A549 (cell line): ENCODE results near the gene HEXD. TPM values are rescaled to one million over a fixed set of nuclear protein-coding genes. Genes with fewer than 3 reads are reported as not detected.

ENCODE experiments used
- ATAC-seq, 2 experiments: fragments of 200-7000 bp in 1 of 2; fragments of >200 bp in 1 of 2; cut with Nextera tagmentation in 1 of 2; cut with Tn5 transposase in 1 of 2; 3 replicates each; pipeline versions ENCODE4 v1.8.0 to v1.9.1; 2018 to 2020; ENCODE audit warnings: mild to moderate bottlenecking in 1 of 2, moderate library complexity in 1 of 2
- CTCF ChIA-PET: fragments of 300-600 bp; sonication (Branson Sonifier 250); formaldehyde crosslinking; extraction: SDS; loops from one replicate; lab custom pipeline; 2021; ENCODE audit warnings: antibody characterized with exemption, inconsistent platforms; lab: Yijun Ruan, JAX
- POLR2A ChIA-PET: fragments of 350-600 bp; formaldehyde crosslinking; extraction: SDS; loops from one replicate; lab custom pipeline; 2021; ENCODE audit warnings: antibody characterized with exemption, inconsistent platforms; lab: Yijun Ruan, JAX
- DNase-seq, 2 experiments: peaks; one replicate each; pipeline versions ENCODE4 v3.0.0 to v3.0.0-alpha.2; 2011 to 2016; ENCODE audit warnings: low read depth in 1 of 2, low spot score in 1 of 2
- FAIRE-seq: peaks from 2 replicates; lab custom pipeline; 2011; peaks lifted over from hg19 to GRCh38; lab: Jason Lieb, UNC
- H3K27ac ChIP-seq, 2 experiments: fragments of >200 bp; sonication (Bioruptor Twin); formaldehyde crosslinking; 3 replicates each; pipeline ENCODE4 v1.5.1; 2016 to 2017
- H3K4me1 ChIP-seq: fragments of >200 bp; sonication (Bioruptor Twin); formaldehyde crosslinking; 3 replicates; pipeline ENCODE4 v1.6.1; 2016
- H3K4me2 ChIP-seq: fragments of >200 bp; sonication (Bioruptor Twin); formaldehyde crosslinking; 3 replicates; pipeline ENCODE4 v1.6.1; 2016
- H3K4me3 ChIP-seq: fragments of >200 bp; sonication (Bioruptor Twin); formaldehyde crosslinking; 3 replicates; pipeline ENCODE4 v1.5.1; 2016
- H3K9me3 ChIP-seq: fragments of >200 bp; sonication (Bioruptor Twin); formaldehyde crosslinking; 3 replicates; pipeline ENCODE4 v1.6.1; 2016
- CEBPB ChIP-seq, 2 experiments: fragments of >200 bp in 1 of 2; sonication (Bioruptor Twin) in 1 of 2; formaldehyde crosslinking in 1 of 2; IDR thresholded peaks; 2 replicates each; pipeline ENCODE4 v1.6.1; 2012 to 2016
- EHF ChIP-seq: fragments of 250-450 bp; sonication (Bioruptor Pico); IDR thresholded peaks from 2 replicates; pipeline ENCODE4 v1.5.0; 2020; ENCODE audit warnings: mild to moderate bottlenecking
- EHMT2 ChIP-seq: fragments of 200-600 bp; sonication (generic); IDR thresholded peaks from 2 replicates; pipeline ENCODE4 v1.6.1; 2016; ENCODE audit warnings: antibody characterized with exemption, low read depth, mild to moderate bottlenecking, moderate library complexity
- HOXA7 ChIP-seq: fragments of 250-450 bp; sonication (Bioruptor Pico); IDR thresholded peaks from 2 replicates; pipeline ENCODE4 v1.5.0; 2020; ENCODE audit warnings: mild to moderate bottlenecking, moderate library complexity
- JUN ChIP-seq, 2 experiments: fragments of >200 bp; sonication (Bioruptor Twin); formaldehyde crosslinking; IDR thresholded peaks; 2 replicates in 1 of 2; 3 replicates in 1 of 2; pipeline ENCODE4 v1.6.1; 2016 to 2017
- KDM1A ChIP-seq: fragments of 200-600 bp; sonication (generic); IDR thresholded peaks from 2 replicates; pipeline ENCODE4 v1.6.1; 2016; ENCODE audit warnings: low read depth, mild to moderate bottlenecking
- KDM5A ChIP-seq: fragments of 200-600 bp; sonication (generic); IDR thresholded peaks from 2 replicates; pipeline ENCODE4 v1.6.1; 2016; ENCODE audit warnings: antibody characterized with exemption, mild to moderate bottlenecking
- MAFK ChIP-seq: fragments of 450-650 bp; IDR thresholded peaks from 2 replicates; pipeline ENCODE4 v1.6.1; 2014; ENCODE audit not compliant: partially characterized antibody
- MYC ChIP-seq: IDR thresholded peaks from 2 replicates; pipeline ENCODE4 v1.6.1; 2012; ENCODE audit warnings: mild to moderate bottlenecking, inconsistent platforms, low read length, improper control_type of control experiment, borderline replicate concordance
- NR3C1 ChIP-seq: fragments of >200 bp; sonication (Bioruptor Twin); formaldehyde crosslinking; IDR thresholded peaks from 3 replicates; pipeline ENCODE4 v1.6.1; 2017
- POLR2AphosphoS2 ChIP-seq: conservative IDR thresholded peaks from 2 replicates; pipeline ENCODE4 v1.6.1; 2012; ENCODE audit warnings: low read length, improper control_type of control experiment, inconsistent platforms
- RAD21 ChIP-seq, 2 experiments: fragments of >200 bp in 1 of 2; sonication (Bioruptor Twin) in 1 of 2; formaldehyde crosslinking in 1 of 2; IDR thresholded peaks in 1 of 2; conservative IDR thresholded peaks in 1 of 2; 2 replicates in 1 of 2; 3 replicates in 1 of 2; pipeline ENCODE4 v1.6.1; 2012 to 2018; ENCODE audit warnings: inconsistent platforms in 1 of 2
- RFX5 ChIP-seq: fragments of 450-650 bp; IDR thresholded peaks from 2 replicates; pipeline ENCODE4 v1.7.1; 2014; ENCODE audit warnings: antibody characterized with exemption, mild to moderate bottlenecking, moderate library complexity
- RNF2 ChIP-seq: fragments of 200-600 bp; sonication (generic); IDR thresholded peaks from 2 replicates; pipeline ENCODE4 v1.6.1; 2016; ENCODE audit warnings: low read depth, mild to moderate bottlenecking, antibody characterized with exemption, moderate library complexity, borderline replicate concordance
- SMC3 ChIP-seq: fragments of >200 bp; sonication (Bioruptor Twin); formaldehyde crosslinking; IDR thresholded peaks from 3 replicates; pipeline ENCODE4 v1.6.1; 2018; ENCODE audit warnings: inconsistent platforms
- WGBS: methylation state at CpG from one replicate; pipeline ENCODE4 v1.1.6; 2017; ENCODE audit errors: missing lambda C conversion rate; 5-methylcytosine and 5-hydroxymethylcytosine counted together
- polyA plus RNA-seq, 4 experiments: library from polyadenylated mRNA; depleted of rRNA in 3 of 4; stranded (reverse); fragments of >200 nt; fragmentation: RNase III in 1 of 4; extraction: RNeasy Plus Mini Kit Qiagen cat#74134 plus additional on column Dnase treatment in 1 of 4; gene quantifications; 2 replicates in 3 of 4; 3 replicates in 1 of 4; pipeline ENCODE4 v1.2.3, GENCODE V29; 2011 to 2017
- TF ChIP-seq, protein P1 (sequence below): fragments of 150-350 bp; IDR thresholded peaks from 2 replicates; pipeline ENCODE4 v1.6.1; 2014; ENCODE audit warnings: low read depth, mild to moderate bottlenecking, low read length
- TF ChIP-seq, protein P2 (sequence below): fragments of 450-650 bp; IDR thresholded peaks from 2 replicates; pipeline ENCODE4 v1.6.1; 2014; ENCODE audit warnings: antibody characterized with exemption
- TF ChIP-seq, protein P3 (sequence below): IDR thresholded peaks from 2 replicates; pipeline ENCODE4 v1.6.1; 2012; ENCODE audit warnings: low read depth, borderline replicate concordance
- TF ChIP-seq, protein P4 (sequence below): IDR thresholded peaks from 2 replicates; pipeline ENCODE4 v1.6.1; 2012
- TF ChIP-seq, protein P5 (sequence below): fragments of 200-600 bp; sonication (generic); IDR thresholded peaks from 2 replicates; pipeline ENCODE4 v1.6.1; 2016; ENCODE audit warnings: antibody characterized with exemption, mild to moderate bottlenecking, moderate library complexity
- TF ChIP-seq, protein P6 (sequence below): fragments of >200 bp; sonication (Bioruptor Twin); formaldehyde crosslinking; IDR thresholded peaks from 2 replicates; pipeline ENCODE4 v1.6.1; 2016

Gene HEXD
- polyA plus RNA-seq, 2 of the 4 experiments (the other 2 are of a cell fraction): 18.0 to 19.5 TPM

DNA sequence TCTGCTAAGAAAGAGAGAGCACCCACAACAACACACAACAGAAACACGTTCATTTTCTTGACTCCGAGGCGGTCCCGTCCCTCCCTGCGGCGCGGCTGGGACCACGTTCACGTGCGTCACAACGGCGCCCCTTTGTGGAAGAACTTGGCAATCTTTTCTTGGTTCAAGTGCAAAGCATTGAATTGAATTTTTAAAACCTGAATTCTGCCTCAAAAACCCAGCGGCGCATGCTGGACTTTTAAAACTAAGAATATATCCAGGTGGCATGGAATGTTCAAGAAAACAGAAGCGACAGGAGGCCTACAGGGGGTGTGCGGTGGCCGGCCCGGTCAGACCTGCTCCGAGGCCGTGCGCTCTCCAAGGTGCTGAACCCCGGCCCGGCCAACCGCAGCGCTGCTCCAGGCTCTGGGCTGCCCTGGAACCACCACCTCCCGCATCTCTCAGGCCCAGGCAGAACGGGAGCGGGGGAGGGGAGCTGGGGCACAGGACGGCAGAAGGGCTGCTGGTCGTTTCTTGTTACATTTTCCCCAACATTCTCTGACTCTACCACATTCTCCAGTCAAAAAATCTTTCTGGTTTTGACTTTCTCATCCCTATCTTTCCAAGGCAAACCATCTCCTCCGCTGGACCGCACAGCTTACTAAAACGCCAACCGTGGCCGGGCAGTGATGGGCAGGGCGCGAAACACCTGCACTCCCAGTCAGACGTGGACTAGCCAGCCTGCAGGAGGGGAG is 3.4 kb upstream of the HEXD start (continued):
- TF ChIP-seq, protein P1, sequence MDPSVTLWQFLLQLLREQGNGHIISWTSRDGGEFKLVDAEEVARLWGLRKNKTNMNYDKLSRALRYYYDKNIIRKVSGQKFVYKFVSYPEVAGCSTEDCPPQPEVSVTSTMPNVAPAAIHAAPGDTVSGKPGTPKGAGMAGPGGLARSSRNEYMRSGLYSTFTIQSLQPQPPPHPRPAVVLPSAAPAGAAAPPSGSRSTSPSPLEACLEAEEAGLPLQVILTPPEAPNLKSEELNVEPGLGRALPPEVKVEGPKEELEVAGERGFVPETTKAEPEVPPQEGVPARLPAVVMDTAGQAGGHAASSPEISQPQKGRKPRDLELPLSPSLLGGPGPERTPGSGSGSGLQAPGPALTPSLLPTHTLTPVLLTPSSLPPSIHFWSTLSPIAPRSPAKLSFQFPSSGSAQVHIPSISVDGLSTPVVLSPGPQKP: no peak
- no peak for TF ChIP-seq MAFK
- peak; percentile 87 for TF ChIP-seq KDM5A
- TF ChIP-seq SMC3: peak; percentile 96
- TF ChIP-seq RAD21 (conservative IDR thresholded peaks at IDR 0.05 in 1 of 2, IDR thresholded peaks at IDR 0.05 in 1 of 2): peak; percentile 96 to 99

DNA sequence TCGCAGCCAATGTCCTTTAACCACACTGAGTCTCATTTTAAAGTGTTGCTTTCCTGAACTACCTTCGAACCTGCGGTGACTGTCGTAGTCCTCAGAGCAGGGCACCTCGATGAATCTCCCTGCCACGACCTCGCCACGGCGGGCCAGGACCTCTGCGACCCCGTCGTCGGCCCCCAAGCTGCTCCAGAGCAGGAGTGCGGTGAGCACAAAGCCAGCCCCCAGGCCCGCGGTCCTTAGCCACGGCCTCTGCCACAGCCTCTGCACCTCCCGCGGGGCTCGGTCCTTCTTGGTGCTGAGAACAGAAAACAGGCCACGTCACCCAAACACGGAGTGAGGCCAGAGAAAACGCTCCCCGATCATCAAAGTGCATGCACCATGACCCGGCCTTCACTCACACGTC is 2.8 kb upstream of the HEXD start:
- Histone ChIP-seq H3K4me1 (peaks cover 11% of the 10 kb centered on the region; the same call in 2 of the 3 replicates), H3K27ac (no peak overlapping the region), H3K4me3 (no peak overlapping the region)
- FAIRE-seq: no peak
- TF ChIP-seq RFX5: no peak
- no peak for TF ChIP-seq NR3C1
- no peak for TF ChIP-seq POLR2AphosphoS2
- TF ChIP-seq CEBPB (IDR thresholded peaks at IDR 0.05): no peak
- TF ChIP-seq, protein P2, sequence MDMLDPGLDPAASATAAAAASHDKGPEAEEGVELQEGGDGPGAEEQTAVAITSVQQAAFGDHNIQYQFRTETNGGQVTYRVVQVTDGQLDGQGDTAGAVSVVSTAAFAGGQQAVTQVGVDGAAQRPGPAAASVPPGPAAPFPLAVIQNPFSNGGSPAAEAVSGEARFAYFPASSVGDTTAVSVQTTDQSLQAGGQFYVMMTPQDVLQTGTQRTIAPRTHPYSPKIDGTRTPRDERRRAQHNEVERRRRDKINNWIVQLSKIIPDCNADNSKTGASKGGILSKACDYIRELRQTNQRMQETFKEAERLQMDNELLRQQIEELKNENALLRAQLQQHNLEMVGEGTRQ: no peak
- TF ChIP-seq SMC3: no peak
- TF ChIP-seq, protein P3, sequence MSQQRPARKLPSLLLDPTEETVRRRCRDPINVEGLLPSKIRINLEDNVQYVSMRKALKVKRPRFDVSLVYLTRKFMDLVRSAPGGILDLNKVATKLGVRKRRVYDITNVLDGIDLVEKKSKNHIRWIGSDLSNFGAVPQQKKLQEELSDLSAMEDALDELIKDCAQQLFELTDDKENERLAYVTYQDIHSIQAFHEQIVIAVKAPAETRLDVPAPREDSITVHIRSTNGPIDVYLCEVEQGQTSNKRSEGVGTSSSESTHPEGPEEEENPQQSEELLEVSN: no peak
- TF ChIP-seq, protein P4, sequence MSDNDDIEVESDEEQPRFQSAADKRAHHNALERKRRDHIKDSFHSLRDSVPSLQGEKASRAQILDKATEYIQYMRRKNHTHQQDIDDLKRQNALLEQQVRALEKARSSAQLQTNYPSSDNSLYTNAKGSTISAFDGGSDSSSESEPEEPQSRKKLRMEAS: no peak
- no peak for TF ChIP-seq KDM1A
- TF ChIP-seq, protein P5, sequence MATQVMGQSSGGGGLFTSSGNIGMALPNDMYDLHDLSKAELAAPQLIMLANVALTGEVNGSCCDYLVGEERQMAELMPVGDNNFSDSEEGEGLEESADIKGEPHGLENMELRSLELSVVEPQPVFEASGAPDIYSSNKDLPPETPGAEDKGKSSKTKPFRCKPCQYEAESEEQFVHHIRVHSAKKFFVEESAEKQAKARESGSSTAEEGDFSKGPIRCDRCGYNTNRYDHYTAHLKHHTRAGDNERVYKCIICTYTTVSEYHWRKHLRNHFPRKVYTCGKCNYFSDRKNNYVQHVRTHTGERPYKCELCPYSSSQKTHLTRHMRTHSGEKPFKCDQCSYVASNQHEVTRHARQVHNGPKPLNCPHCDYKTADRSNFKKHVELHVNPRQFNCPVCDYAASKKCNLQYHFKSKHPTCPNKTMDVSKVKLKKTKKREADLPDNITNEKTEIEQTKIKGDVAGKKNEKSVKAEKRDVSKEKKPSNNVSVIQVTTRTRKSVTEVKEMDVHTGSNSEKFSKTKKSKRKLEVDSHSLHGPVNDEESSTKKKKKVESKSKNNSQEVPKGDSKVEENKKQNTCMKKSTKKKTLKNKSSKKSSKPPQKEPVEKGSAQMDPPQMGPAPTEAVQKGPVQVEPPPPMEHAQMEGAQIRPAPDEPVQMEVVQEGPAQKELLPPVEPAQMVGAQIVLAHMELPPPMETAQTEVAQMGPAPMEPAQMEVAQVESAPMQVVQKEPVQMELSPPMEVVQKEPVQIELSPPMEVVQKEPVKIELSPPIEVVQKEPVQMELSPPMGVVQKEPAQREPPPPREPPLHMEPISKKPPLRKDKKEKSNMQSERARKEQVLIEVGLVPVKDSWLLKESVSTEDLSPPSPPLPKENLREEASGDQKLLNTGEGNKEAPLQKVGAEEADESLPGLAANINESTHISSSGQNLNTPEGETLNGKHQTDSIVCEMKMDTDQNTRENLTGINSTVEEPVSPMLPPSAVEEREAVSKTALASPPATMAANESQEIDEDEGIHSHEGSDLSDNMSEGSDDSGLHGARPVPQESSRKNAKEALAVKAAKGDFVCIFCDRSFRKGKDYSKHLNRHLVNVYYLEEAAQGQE: no peak
- no peak for TF ChIP-seq EHMT2
- TF ChIP-seq HOXA7 (CRISPR knock-in tag): no peak
- no peak for TF ChIP-seq RNF2
- TF ChIP-seq, protein P6, sequence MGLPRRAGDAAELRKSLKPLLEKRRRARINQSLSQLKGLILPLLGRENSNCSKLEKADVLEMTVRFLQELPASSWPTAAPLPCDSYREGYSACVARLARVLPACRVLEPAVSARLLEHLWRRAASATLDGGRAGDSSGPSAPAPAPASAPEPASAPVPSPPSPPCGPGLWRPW: no peak
- no peak for TF ChIP-seq JUN (IDR thresholded peaks at IDR 0.05)
- TF ChIP-seq MYC: no peak
- no peak for TF ChIP-seq EHF (CRISPR knock-in tag)
- TF ChIP-seq, all 56 proteins: peak for 0
- WGBS: 93% methylated on average over 26 of the region's 26 CpGs
- CTCF ChIA-PET: interaction anchor here (0.7 to 7.4 kb wide), 37 partner anchors 10 to 386 kb away, joined by 3 to 117 read pairs (median 5); partner anchors contain the start of gene CD7
- H3K9me3 ChIP-seq: no peaks in the 10 kb centered on the region
- H3K4me2 ChIP-seq: no peak overlapping the region
- POLR2A ChIA-PET: no interaction called here
- no peak for DNase-seq
- no peak for ATAC-seq
